Left ventricle myocardium inferior (tissue), 1 donor: ENCODE data around the gene PDZD2. TPM values are rescaled to one million over a fixed set of nuclear protein-coding genes. Genes with fewer than 3 reads are reported as not detected.

Source experiments
- DNase-seq: peaks from one replicate; pipeline ENCODE4 v3.0.0-alpha.2; 2020
- H3K27ac ChIP-seq: fragments of 200-600 bp; replicated peaks from 2 replicates; pipeline ENCODE4 v1.8.0; 2021
- H3K27me3 ChIP-seq: fragments of 200-600 bp; 2 replicates; pipeline ENCODE4 v1.8.0; 2021; ENCODE audit warnings: low read depth
- H3K36me3 ChIP-seq: fragments of 200-600 bp; 2 replicates; pipeline ENCODE4 v1.8.0; 2021
- H3K4me1 ChIP-seq: fragments of 200-600 bp; 2 replicates; pipeline ENCODE4 v1.8.0; 2021
- H3K4me3 ChIP-seq: fragments of 200-600 bp; 2 replicates; pipeline ENCODE4 v1.8.0; 2021; ENCODE audit warnings: mild to moderate bottlenecking, moderate library complexity
- H3K9me3 ChIP-seq: fragments of 200-600 bp; replicated peaks from 2 replicates; pipeline ENCODE4 v1.8.0; 2021
- intact Hi-C: fragments of 100-400 bp; cut with micrococcal nuclease; formaldehyde crosslinking; loops from one replicate; pipeline ENCODE4 v1.11.0; 2022
- total RNA-seq: library from RNA; stranded (reverse); fragmentation: NEBNext Ultra II Directional; extraction: Animal tissue kit (Norgen Biotek cat#: 25700); gene quantifications from one replicate; pipeline ENCODE4 v1.2.1, GENCODE V29; 2021
- TF ChIP-seq, protein P1 (sequence below): fragments of 200-600 bp; IDR thresholded peaks from 2 replicates; pipeline ENCODE4 v1.8.0; 2021; ENCODE audit warnings: antibody characterized with exemption, mild to moderate bottlenecking, borderline replicate concordance
- donor health status: DM: no; HTN: yes; CAD: no; lungs with severe emphysema.

The PDZD2 gene
- total RNA-seq, 1 donor from 2014 or later = 120 TPM

DNA sequence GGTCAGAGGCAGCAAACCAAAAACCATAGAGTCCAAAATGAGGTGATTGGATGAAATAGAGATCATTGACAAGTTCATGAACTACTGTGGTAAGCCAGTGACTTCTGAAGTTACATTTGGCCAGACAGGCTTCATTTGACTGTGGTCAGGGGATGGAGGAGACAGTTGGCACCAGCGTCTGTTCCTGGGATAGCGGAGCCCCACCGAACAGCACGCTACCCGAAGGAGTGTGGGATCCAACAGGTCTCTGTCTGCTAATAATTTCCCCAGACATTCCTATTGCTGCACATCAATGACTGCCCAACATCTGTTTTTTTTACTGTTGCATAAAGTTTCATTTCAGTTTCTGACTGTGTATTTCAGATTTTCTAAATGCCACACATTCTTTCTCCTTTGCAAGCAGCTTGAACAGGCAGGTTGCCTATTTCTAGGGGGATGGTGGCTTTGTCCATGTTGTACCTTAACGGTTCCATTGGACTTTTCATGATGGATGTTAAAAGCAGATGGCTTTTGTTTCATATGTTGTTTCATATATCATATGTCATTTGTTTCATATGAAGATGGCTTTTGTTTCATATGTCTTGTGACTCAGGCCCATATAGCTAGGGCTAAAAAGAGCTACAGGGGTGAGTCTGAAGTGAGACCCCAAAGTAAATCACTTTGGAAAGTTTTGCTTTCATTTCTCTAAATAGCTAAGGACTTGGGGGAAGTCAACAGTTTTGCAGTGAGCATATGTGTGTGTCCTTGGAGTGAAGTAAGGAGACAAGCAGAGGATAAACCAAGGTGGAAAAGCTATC, 354.4 kb downstream of the PDZD2 start:
- Histone ChIP-seq H3K36me3 (peaks cover 13% of the 10 kb centered on the region), H3K4me1 (peaks cover 41% of the 10 kb centered on the region), H3K4me3 (no peak overlapping the region), H3K9me3 (no peaks in the 10 kb centered on the region), H3K27ac (no peak overlapping the region), H3K27me3 (no peaks in the 10 kb centered on the region)
- DNase-seq = no peak
- intact Hi-C loops = no loop called here
- TF ChIP-seq, protein P1, sequence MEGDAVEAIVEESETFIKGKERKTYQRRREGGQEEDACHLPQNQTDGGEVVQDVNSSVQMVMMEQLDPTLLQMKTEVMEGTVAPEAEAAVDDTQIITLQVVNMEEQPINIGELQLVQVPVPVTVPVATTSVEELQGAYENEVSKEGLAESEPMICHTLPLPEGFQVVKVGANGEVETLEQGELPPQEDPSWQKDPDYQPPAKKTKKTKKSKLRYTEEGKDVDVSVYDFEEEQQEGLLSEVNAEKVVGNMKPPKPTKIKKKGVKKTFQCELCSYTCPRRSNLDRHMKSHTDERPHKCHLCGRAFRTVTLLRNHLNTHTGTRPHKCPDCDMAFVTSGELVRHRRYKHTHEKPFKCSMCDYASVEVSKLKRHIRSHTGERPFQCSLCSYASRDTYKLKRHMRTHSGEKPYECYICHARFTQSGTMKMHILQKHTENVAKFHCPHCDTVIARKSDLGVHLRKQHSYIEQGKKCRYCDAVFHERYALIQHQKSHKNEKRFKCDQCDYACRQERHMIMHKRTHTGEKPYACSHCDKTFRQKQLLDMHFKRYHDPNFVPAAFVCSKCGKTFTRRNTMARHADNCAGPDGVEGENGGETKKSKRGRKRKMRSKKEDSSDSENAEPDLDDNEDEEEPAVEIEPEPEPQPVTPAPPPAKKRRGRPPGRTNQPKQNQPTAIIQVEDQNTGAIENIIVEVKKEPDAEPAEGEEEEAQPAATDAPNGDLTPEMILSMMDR = no peak

DNA sequence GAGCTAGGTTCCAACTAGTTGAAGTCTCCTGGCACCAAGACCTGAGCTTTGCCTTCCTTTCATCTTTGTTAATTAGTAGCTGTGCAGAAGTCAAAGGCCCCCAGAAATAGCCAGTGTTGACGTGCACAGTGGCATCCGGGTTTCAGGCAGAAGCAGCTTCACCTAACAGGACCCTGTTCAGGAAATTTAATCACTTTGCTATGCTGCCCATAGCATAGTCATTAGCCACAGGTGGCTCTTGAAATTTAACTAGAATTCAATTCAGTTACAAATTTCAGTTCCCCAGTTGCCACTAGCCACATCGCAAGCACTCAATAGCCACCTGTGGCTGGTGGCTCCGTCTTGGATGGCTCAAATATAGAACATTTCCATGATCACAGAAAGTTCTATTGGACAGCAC, 356.1 kb downstream of the PDZD2 start:
- no peaks in the 10 kb centered on the region for H3K9me3 ChIP-seq
- peaks cover 25% of the 10 kb centered on the region for H3K4me1 ChIP-seq
- no peak overlapping the region for H3K27ac ChIP-seq
- TF ChIP-seq, protein P1 = no peak
- intact Hi-C loops = no loop called here
- H3K27me3 ChIP-seq = no peaks in the 10 kb centered on the region
- H3K36me3 ChIP-seq = peaks cover 25% of the 10 kb centered on the region
- H3K4me3 ChIP-seq = no peak overlapping the region
- no peak for DNase-seq

DNA sequence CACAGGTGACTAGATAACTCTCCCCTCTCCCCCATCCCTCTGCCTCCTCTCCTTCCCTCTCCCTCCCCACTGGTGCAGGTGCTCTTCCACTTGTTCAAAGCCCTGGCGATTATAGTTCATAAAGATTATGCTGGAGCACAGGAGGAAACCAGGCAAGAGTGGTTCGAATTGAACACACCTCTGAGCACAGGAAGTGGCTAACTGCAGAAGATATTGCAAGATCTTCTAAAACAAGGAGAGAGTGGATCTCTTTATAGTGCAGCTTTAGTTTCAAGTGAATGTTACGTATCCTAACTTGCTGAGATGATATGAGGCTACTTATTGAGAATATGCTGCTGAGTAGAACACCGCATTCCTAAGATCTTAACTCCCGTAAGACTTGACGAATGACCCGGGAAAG, 356.8 kb downstream of the PDZD2 start:
- no peaks in the 10 kb centered on the region for H3K9me3 ChIP-seq
- H3K4me3 ChIP-seq = no peak overlapping the region
- TF ChIP-seq, protein P1 = no peak
- intact Hi-C loops = no loop called here
- peaks cover 30% of the 10 kb centered on the region for H3K36me3 ChIP-seq
- DNase-seq = no peak
- no peaks in the 10 kb centered on the region for H3K27me3 ChIP-seq
- no peak overlapping the region for H3K27ac ChIP-seq
- peaks cover 18% of the 10 kb centered on the region for H3K4me1 ChIP-seq

DNA sequence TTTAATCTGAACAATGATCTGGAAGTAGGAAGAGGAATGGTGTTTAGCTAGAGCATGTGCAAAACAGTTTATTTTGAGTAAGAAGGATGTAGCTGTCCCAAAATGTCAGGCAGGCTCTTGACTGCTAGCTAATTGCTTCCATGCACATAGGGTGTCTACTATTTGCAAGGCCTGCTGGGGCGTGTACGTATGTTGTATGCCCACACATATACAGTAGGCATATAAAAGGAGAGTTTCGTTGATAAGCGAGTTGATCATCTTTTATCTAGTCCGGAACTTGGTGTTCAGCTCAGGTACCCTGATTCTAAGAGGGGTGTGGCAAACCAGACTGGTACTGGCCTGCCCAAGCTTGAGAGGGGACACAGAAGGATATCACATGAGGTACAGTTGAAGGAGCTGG, 358.0 kb downstream of the PDZD2 start:
- H3K36me3 ChIP-seq = peaks cover 39% of the 10 kb centered on the region
- no peaks in the 10 kb centered on the region for H3K9me3 ChIP-seq
- H3K27ac ChIP-seq = no peak overlapping the region
- TF ChIP-seq, protein P1 = no peak
- H3K4me1 ChIP-seq = peaks cover 16% of the 10 kb centered on the region
- DNase-seq = no peak
- no peak overlapping the region for H3K4me3 ChIP-seq
- H3K27me3 ChIP-seq = no peaks in the 10 kb centered on the region
- intact Hi-C loops = no loop called here

DNA sequence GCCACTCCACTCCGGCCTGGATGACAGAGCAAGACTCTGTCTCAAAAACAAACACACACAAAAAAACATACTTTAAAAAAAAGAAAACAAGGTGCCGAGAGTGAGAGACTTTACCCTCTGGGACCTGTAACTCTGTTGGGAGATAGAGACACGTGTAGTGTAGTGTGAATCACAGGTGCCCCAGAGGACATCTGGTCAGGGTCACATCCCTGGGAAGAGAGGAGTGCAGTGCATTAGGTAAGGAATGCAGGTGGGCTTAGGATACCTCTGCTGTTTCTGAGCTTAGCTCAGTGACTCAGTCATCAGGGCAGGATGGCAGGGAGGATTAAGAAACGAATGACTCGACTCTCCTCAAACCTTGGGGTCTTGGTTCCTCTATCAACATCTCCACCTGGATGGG, 360.5 kb downstream of the PDZD2 start:
- peaks cover 39% of the 10 kb centered on the region for H3K36me3 ChIP-seq
- no peak overlapping the region for H3K4me3 ChIP-seq
- peaks cover 3% of the 10 kb centered on the region for H3K4me1 ChIP-seq
- no peak overlapping the region for H3K27ac ChIP-seq
- no peak for DNase-seq
- no peaks in the 10 kb centered on the region for H3K27me3 ChIP-seq
- TF ChIP-seq, protein P1 = no peak
- no peaks in the 10 kb centered on the region for H3K9me3 ChIP-seq
- intact Hi-C loops = no loop called here
